DMS53 treated with DMSO at 0.1 percent for 48 hours (cell line): Measurements from ENCODE around the gene SFT2D1.

ENCODE experiments used
- DNase-seq: peaks from one replicate; lab custom pipeline; 2025; ENCODE audit not compliant: unreplicated experiment; lab: John Stamatoyannopoulos, UW

The SFT2D1 gene

GRCh38 chr6:166334878-166335277 is 7.5 kb downstream of the SFT2D1 start:
- DNase-seq, result no peak

DNA sequence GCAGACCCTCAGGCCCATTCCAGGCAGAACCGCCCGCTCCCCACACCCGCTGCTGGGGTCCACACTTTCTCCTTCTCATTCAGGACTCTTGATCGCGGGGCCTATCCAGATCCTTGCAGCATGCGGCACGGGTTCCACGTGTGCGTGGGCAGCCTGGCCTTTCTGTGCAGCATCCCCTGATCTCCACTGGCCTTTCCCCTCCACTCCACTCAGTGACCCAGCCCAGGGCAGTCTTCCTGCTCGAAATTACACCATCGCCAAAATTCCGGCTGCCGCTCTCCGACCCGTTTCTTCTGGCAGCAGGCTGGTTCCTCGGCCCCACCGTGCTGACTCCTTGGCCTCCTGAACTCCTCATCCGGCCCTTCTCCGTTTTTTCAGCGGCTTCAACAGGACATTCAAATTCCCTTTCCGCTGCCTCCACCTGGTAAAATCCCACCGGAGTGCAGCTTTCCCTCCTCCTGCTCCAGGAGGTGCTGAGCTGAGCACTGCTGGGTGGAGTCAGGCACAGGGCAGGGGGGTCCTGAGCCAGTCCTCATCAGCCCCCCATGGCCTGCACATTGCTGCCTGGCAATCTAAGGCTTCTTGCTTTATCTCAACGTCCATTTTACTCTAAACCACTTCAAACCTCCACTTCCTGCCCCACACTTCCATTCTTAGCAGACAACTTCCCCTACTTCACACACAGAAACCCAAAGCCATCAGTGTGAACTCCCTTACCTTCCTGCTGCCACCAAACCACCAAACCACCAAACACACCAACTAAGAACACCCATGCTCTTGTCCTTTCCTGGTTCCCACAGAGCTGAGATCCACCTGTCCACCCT is 9.0 kb downstream of the SFT2D1 start:
- no peak for DNase-seq

DNA sequence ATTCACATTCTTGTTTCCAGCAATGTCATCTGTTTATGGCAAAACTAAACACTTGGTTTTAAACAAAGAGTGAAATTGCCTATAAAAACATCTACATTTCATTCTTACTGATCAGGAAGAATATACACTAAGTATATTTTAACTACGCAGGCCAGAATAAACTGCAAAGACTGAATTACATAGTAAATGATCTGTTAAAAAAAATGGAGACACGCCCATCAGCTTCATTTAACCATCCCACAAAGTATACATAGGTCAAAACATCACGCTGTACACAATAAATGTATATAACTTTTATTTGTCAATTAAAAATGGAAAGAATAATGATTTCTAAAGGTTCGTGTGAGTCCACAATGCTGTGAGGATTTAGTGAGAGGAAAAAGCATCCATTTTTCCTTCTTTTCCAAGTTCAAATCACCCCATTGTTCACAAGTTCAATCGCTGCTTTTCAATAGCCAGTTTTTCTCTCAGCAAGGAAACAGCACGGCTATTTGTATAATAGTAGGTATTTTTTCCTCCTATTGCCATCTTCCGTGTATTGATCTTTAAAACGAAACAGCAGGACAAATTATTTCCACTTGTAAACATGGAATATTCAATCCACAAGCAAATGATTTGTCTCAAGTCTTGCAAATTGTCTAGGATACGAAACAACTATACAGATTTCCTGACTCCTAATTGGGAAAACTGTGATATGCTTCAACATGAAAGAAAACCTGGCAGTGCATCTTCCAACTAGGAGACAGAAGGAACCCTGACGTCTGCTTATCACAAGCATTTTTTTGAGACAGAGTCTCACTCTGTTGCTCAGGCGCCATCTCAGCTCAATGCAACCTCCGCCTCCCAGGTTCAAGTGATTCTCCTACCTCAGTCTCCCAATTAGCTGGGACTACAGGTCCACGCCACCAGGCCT is 10.6 kb downstream of the SFT2D1 start:
- DNase-seq, result no peak

- DNase-seq, result no peak
These were observed 11.7 kb downstream of the SFT2D1 start for GRCh38 chr6:166330612-166331011.

GRCh38 chr6:166325383-166326042 is 16.8 kb downstream of the SFT2D1 start:
- no peak for DNase-seq

- no peak for DNase-seq
These were observed 18.9 kb downstream of the SFT2D1 start for GRCh38 chr6:166323395-166323794.

GRCh38 chr6:166318649-166319600 is 23.4 kb downstream of the SFT2D1 start:
- DNase-seq, result peak; percentile 30

- DNase-seq, result peak; percentile 49
These were observed 24.1 kb downstream of the SFT2D1 start for GRCh38 chr6:166318227-166318626.

DNA sequence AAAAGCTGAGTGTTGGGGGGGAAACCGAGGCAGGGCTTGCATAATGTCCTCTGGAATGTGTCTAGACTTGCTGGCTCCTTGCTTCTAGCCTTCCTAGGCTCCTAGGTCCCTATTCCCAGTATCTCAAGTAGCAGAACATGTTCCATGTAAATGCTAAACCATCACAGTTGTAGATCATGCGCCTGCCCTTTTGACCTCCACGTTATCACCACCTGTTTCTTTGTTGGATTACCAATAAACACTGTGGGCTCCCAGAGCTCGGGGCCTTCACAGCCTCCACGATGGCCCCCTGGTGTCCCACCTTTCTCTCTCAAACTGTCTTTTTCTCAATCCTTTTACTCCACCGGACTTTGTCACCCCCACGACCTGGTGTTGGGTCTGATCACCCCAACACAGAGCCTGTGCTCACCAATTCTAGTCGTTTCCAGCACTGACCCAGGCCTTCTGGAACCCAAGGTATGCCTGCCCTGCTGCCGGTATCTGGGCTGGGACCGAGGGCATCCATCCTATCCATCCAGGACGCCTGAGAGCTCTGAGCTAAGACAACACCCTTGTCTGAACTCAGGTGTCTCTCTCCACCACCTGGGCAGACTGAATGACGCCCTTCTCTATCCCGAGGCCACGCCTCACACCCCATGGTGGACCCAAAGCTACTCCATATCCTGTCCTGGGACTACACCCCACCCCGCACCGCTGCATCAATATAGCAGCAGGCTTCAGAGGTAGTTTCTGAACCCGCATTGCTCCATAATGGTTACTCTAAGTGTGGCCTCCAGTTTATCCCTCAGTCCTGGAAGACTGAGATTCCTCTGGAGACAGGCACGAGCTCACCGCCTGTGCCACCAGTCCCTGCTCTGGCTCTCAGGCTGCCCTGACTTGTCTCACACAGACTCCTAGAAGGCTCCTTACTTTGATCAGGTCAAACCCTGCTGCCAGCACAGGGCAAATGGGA is 24.8 kb downstream of the SFT2D1 start:
- no peak for DNase-seq

- DNase-seq, result no peak
These were observed 26.9 kb downstream of the SFT2D1 start for GRCh38 chr6:166315436-166315835.

DNA sequence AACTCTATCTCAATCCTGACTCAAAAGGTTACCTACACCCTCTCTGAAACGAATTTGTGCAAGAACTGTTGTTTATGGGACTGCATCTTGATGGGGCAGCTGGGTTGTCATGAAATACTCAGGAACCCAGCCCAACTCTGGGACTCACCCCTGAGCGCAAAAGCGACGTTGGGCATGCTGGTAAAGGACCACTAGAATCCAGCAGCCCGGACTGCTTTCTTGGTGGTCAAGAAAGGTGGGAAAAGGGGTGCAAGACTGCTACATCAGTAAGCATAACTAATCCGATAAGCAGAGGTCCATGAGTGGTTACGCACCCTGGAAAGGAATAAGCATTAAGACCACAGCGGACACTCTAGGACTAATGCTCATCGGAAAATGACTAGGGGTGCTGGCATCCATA is 27.9 kb downstream of the SFT2D1 start:
- no peak for DNase-seq

GRCh38 chr6:166313255-166314070 is 28.9 kb downstream of the SFT2D1 start:
- DNase-seq, result peak; percentile 18

- no peak for DNase-seq
These were observed 29.5 kb downstream of the SFT2D1 start for GRCh38 chr6:166312832-166313231.

DNA sequence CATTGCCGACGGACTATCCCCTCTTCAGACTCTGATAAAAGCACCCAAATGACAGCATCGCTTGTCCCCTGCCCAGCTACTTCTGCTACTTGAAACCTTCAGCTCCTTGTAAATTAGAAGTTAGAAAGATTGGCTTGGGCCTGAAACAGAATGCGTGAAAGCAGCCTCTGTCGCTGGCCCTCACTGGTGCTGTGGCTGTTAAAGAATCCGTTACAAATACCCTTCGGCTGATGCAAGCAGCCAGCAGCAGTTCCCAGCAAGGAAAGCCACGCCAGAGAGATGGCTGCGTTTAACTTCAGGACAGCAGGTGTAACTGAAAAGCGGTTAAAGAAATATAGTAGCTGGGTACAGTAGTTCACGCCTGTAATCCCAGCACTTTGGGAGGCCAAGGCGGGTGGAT is 31.7 kb downstream of the SFT2D1 start:
- DNase-seq, result no peak

DNA sequence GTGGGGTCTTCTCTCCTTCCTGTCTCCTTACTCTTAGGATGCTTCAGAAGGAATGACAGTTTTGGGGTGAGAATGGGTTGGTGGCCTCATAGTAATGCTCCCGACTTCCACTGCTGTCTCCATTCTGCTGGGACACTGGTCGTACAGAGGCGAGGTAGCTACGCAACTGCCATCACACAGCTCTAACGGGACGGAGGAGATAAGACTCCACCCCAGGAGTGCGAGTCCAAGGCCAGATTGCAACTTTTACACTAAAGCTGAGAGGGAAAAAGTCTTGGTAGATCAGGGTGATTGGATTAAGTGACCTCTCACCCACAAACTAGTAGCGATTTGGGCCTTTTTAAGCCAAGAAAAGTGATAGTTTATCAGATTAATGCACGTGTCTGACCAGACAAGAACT is 32.4 kb downstream of the SFT2D1 start:
- DNase-seq, result no peak

DNA sequence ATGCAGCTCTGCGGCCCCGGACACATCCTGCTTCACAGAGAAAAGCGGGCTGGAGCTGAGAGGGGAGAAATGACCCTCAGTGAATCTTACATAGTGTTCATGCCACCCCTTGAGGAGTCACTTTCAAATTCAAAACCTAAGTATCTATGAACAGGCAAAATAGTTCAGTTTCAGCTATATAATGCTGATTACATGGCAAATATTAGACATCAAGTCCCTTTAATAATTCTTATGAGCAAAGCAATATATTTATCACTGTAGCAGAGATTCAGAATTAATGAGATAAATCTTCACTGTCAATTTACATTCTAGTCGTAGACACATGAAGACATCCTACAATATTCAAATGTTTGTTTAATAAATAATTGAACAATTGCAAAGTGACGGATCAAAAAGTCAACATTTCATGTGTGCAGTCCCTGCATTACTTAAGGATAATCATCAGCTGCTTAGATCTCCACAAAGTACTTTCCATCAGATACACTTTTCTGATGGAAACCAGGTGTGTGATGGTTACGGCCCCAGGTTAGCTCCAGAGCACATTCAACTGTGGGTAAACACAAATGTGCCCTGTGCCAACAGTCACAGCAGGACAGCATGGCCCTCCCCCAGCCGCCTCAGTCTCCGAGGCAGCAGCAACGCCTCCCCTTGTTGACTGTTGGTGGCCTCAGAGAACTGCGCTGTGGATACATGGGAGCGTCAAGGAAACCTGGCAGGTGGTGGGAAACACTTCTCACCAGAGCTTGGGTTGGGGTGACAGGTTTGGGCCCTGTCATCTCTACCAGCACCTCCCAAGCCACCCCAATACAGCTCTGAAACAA is 33.4 kb downstream of the SFT2D1 start:
- DNase-seq, result peak; percentile 65

DNA sequence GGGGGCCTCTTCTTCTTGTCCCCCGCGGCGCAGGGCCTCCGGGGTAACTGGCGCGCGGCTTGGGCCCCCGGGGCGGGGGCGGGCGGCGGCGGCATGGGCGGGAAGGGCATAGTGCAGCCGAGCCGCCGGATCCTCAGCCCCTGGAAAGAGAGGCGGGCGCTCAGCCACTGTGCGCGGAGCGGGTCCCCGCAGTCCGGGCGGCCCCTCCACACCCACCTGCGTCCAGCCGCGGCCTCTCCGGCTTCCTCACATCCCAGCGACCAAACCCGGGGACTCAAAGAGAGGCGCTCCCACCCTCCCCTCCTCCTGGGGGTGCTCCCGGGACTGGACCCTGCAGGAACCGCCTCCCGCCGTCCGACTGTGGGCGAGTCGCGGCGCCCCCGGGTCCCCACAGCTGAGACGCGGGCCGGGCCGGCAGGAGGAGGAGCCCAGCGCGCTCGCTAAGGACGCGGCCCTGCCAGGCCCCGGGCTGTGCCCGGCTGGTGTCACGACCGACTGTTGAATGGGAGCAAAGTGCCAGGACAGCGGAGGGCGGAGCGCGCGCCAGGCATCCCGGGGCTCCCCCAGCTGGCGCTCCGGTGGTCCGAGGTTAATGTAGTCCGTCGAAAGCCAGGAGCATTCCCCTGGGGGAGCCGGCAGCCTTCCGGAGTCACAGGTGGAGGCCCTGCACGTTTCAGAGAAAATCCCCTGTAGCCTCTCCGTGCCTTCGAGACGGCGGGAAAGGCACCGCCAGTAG is 34.1 kb downstream of the SFT2D1 start, which contains the start of gene PRR18:
Gene PRR18, minus strand, starts transcription at position 360 of the 736 bp plus-strand sequence. Its CDS starts 250 bp downstream, at position 110.
- DNase-seq, result peak; percentile 7
